Activated B cell treated with CpG ODN at 0.5 μM for 24 hours (primary cell): Measurements from ENCODE around the gene C1orf35. TPM values are rescaled to one million over a fixed set of nuclear protein-coding genes. Genes with fewer than 3 reads are reported as not detected.
A peak's percentile ranks its signal among the peaks of the same experiment; 100 is the strongest.

Experiments used
- ATAC-seq: fragments of 200-7000 bp; cut with Tn5 transposase; one replicate; pipeline ENCODE4 v1.10.0; 2021; ENCODE audit warnings: low read depth, mild to moderate bottlenecking, moderate library complexity
- CTCF ChIA-PET: fragments of 350-600 bp; sonication (Branson Sonifier 250); formaldehyde crosslinking; loops from one replicate; lab custom pipeline; 2021; ENCODE audit warnings: antibody characterized with exemption; lab: Charles Lee
- POLR2A ChIA-PET: fragments of 350-600 bp; sonication (Branson Sonifier 250); formaldehyde crosslinking; loops from one replicate; lab custom pipeline; 2021; ENCODE audit warnings: antibody characterized with exemption; lab: Charles Lee
- DNase-seq: peaks from one replicate; pipeline ENCODE4 v3.0.0; 2022
- H3K27ac Mint-ChIP-seq: one replicate; pipeline ENCODE4 v1.8.0; 2020; ENCODE audit warnings: mixed read lengths
- H3K27me3 Mint-ChIP-seq: one replicate; pipeline ENCODE4 v1.8.0; 2021; ENCODE audit warnings: mixed read lengths
- H3K36me3 Mint-ChIP-seq: one replicate; pipeline ENCODE4 v1.8.0; 2021; ENCODE audit warnings: low read depth, mixed read lengths
- H3K4me1 Mint-ChIP-seq: one replicate; pipeline ENCODE4 v1.8.0; 2021; ENCODE audit warnings: mixed read lengths
- H3K4me3 Mint-ChIP-seq: one replicate; pipeline ENCODE4 v1.8.0; 2020; ENCODE audit warnings: mild to moderate bottlenecking, mixed read lengths
- H3K9me3 Mint-ChIP-seq: one replicate; pipeline ENCODE4 v1.8.0; 2020; ENCODE audit warnings: mixed read lengths
- CTCF ChIP-seq: fragments of 200-600 bp; IDR thresholded peaks from one replicate; pipeline ENCODE4 v1.8.0; 2022; ENCODE audit warnings: antibody characterized with exemption, mild to moderate bottlenecking
- intact Hi-C: fragments of 100-400 bp; cut with micrococcal nuclease; formaldehyde crosslinking; loops from one replicate; pipeline ENCODE4 v1.15.1; 2024
- total RNA-seq: library from RNA; stranded (reverse); gene quantifications from 2 replicates; pipeline ENCODE4 v1.2.3, GENCODE V29; 2022

Gene C1orf35
- total RNA-seq, 1 donor from 2014 or later, result 11.9 TPM

DNA sequence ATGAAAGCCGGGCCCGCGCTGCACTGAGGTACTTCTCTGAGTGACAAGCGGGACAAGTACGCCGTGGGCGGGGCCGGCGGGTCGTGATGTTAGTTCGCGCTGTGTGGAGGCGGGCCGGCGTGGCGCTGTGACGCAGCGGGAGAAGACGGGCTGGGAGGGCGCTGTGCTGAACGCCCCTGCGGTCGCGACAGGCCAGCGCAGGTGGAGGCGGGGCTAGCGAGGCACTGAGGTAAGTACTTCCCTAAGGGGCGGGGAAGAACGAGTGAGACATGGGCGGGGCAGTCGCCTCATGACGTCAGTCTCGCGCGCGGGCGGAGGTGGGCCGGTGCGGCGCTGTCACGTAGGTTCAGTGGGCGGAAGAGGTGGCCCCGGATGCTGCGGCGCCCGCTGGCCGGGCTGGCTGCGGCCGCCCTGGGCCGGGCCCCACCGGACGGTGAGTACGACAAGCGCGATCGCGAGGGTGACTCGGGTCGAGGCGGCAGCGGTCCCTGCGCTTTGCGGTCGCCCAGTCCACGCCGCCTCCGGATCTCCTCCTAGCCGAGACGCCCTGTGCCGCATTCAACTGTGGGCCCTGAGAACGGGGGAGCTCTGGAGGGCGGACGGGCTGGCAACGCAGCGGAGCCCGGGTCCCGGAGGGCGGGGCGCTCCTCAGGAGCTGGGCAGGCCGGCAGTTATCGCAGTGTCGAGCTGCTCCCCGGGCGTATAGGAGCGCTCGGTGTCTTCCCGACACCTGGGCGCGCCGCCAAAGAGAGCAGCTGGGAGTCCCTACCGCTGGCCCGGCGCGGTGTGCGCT is 37.0 kb upstream of the C1orf35 start, which contains the start of gene GUK1:
TSS of gene GUK1 (plus strand) at position 349 of the 793 bp plus-strand sequence. CDS start at position 373, 24 bp downstream.
- ATAC-seq (peak; percentile 92), DNase-seq (peak; percentile 99)
- CTCF ChIA-PET, result interaction anchor here (1.4 kb wide), 1 partner anchor 25 kb away, joined by 12 read pairs; the partner anchor contains the start of gene IBA57
- no peaks in the 10 kb centered on the region for H3K27me3 Mint-ChIP-seq
- peaks cover 5% of the 10 kb centered on the region for H3K36me3 Mint-ChIP-seq
- H3K4me3 Mint-ChIP-seq, result peak within 1 kb of the TSS; percentile 96
- intact Hi-C loops, result loop anchor here (1.0 to 2.0 kb wide), 10 partner anchors 25 to 353 kb away; partner anchors contain the start of genes ARF1, C1orf35, IBA57 and MRPL55
- peaks cover 71% of the 10 kb centered on the region for H3K4me1 Mint-ChIP-seq
- TF ChIP-seq CTCF, result no peak
- POLR2A ChIA-PET, result interaction anchor here (0.6 to 5.1 kb wide), 11 partner anchors 10 to 360 kb away, joined by 3 to 134 read pairs (median 4); partner anchors contain the start of genes ARF1, IBA57, MRPL55 and TRIM11
- H3K27ac Mint-ChIP-seq, result peak within 1 kb of the TSS; percentile 99
- H3K9me3 Mint-ChIP-seq, result no peaks in the 10 kb centered on the region

DNA sequence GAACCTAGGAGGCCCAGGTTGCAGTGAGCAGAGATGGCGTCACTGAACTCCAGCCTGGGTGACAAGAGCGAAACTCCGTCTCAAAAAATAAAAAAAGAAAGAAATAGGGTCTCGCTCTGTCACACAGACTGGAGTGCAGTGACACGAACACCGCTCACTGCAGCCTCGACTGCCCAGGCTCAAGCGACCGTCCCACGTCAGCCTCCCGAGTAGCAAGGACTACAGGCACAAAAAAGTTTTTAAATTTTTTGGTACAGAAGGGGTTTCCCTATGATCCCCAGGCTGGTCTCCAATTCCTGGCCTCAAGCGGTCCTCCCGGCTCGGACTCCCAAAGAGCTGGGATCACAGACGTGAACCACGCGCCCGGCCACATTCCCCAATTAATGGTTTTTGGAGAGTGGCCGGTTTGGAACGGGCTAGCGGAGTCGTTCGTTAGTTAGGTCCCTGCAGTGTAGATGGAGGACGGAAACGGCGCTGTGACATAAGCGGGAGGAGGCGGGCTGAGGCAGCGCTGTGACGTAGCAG is 36.3 kb upstream of the C1orf35 start:
- H3K36me3 Mint-ChIP-seq, result peaks cover 5% of the 10 kb centered on the region
- peak overlapping the region; percentile 99 for H3K27ac Mint-ChIP-seq
- DNase-seq (no peak), ATAC-seq (no peak)
- intact Hi-C loops, result loop anchor here (1.0 kb wide), 1 partner anchor 57 kb away; the partner anchor contains the start of gene ARF1
- no peaks in the 10 kb centered on the region for H3K9me3 Mint-ChIP-seq
- peaks cover 71% of the 10 kb centered on the region for H3K4me1 Mint-ChIP-seq
- POLR2A ChIA-PET, result interaction anchor here (0.9 to 5.1 kb wide), 6 partner anchors 26 to 347 kb away, joined by 3 to 134 read pairs (median 8); partner anchors contain the start of genes ARF1, IBA57, MRPL55 and RNF187
- CTCF ChIA-PET, result interaction anchor here (5.0 kb wide), 1 partner anchor 26 kb away, joined by 20 read pairs; the partner anchor contains the start of gene IBA57
- H3K27me3 Mint-ChIP-seq, result no peaks in the 10 kb centered on the region
- H3K4me3 Mint-ChIP-seq, result peak overlapping the region; percentile 96
- no peak for TF ChIP-seq CTCF

GRCh38 chr1:228136901-228137300 is 33.8 kb upstream of the C1orf35 start:
- Mint-ChIP-seq H3K4me3 (no peak overlapping the region), H3K9me3 (no peaks in the 10 kb centered on the region), H3K27ac (peak overlapping the region; percentile 99), H3K4me1 (peaks cover 46% of the 10 kb centered on the region), H3K36me3 (peaks cover 5% of the 10 kb centered on the region), H3K27me3 (no peaks in the 10 kb centered on the region)
- DNase-seq, result no peak
- intact Hi-C loops, result no loop called here
- TF ChIP-seq CTCF, result no peak
- ATAC-seq, result no peak
- CTCF ChIA-PET, result interaction anchor here (1.0 to 5.0 kb wide), 3 partner anchors 29 to 364 kb away, joined by 3 to 20 read pairs (median 7); partner anchors contain the start of gene IBA57
- POLR2A ChIA-PET, result interaction anchor here (0.6 to 5.1 kb wide), 4 partner anchors 29 to 423 kb away, joined by 3 to 134 read pairs (median 4); partner anchors contain the start of gene IBA57

DNA sequence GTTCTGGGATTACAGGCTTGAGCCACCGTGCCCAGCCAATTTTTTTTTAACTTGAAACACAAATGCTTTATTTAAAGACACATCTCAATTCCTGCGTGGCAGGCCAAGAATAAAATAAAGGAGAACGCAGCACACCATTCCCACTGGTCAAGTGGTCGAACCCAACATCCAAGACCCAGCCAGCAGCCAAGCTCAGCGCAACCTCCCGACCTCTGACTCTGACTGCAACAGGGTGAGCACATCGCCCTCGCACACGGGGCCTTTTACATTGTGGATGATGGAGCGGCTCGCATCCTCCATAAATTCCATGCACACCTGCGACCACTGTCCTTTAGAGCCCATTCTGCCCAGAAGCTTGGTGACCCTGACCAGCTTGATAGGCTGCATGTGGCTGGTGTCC is 31.5 kb upstream of the C1orf35 start:
- no peak overlapping the region for H3K27ac Mint-ChIP-seq

More for the DNA sequence above, 31.5 kb upstream of the C1orf35 start:
- Mint-ChIP-seq H3K27me3 (peaks cover 2% of the 10 kb centered on the region), H3K9me3 (no peaks in the 10 kb centered on the region), H3K36me3 (peaks cover 1% of the 10 kb centered on the region), H3K4me3 (no peak overlapping the region), H3K4me1 (peaks cover 33% of the 10 kb centered on the region)
- intact Hi-C loops, result loop anchor here (5.0 kb wide), 2 partner anchors 143 to 368 kb away; no protein-coding TSS in a partner anchor
- POLR2A ChIA-PET, result no interaction called here
- ATAC-seq (no peak), DNase-seq (no peak)
- CTCF ChIA-PET, result interaction anchor here (5.0 kb wide), 1 partner anchor 31 kb away, joined by 20 read pairs; the partner anchor contains the start of gene IBA57
- no peak for TF ChIP-seq CTCF
